RPMI8226 (cell line): Measurements from ENCODE around the gene CHKB.
"Not testable (repeated sequence)": the region's sequence is repeated elsewhere in the genome, so short reads cannot be mapped to it uniquely, and the experiment has no call there.

Experiments used
- DNase-seq: peaks from one replicate; pipeline ENCODE4 v3.0.0-alpha.2; 2015

Gene CHKB

DNA sequence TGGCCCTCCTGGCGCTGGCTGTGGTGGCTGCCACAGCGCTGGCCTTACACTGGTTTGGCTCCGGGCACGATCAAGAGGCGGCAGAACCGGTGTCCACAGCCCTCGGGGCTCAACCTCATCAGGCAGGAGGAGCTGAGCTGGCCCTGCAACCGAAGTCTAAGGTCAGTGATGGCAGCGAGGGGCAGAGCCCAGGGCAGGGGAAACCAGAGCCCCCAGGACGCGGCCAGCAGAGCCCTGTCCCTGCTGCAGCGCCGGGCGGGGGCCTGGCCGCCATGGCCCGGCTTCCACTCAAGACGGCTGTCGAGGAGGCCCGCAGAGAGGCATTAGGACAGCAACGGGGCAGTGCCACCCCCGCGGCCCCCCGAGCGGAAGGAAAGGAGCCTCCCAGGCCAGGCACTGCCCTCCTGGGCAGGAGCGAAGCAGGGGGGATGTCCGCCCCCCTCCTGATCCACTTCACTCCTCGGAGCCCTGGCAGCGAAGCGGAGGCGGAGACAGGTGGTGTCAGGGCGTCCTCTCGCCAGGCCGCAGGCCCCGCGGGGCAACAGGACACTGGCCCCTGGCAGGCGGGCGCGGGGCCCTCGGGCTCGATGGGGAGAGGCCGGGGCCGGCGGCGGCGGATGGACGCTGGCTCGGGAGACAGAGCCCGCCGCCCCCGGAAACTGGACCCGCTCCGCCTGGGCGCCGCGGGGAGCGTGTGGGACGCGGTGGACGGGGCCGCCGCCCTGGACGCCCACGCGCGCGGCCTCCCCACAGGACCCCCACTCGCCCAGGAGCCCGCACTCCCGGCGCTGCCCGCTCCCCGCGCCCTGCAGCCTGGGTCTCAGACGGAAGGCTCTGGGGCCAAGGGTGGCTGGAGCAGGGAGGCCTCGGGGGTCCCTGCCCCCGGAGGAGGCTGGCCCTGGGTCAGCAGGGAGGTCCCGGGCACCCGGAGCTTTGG is 36.1 kb downstream of the CHKB start:
- DNase-seq, result no peak

DNA sequence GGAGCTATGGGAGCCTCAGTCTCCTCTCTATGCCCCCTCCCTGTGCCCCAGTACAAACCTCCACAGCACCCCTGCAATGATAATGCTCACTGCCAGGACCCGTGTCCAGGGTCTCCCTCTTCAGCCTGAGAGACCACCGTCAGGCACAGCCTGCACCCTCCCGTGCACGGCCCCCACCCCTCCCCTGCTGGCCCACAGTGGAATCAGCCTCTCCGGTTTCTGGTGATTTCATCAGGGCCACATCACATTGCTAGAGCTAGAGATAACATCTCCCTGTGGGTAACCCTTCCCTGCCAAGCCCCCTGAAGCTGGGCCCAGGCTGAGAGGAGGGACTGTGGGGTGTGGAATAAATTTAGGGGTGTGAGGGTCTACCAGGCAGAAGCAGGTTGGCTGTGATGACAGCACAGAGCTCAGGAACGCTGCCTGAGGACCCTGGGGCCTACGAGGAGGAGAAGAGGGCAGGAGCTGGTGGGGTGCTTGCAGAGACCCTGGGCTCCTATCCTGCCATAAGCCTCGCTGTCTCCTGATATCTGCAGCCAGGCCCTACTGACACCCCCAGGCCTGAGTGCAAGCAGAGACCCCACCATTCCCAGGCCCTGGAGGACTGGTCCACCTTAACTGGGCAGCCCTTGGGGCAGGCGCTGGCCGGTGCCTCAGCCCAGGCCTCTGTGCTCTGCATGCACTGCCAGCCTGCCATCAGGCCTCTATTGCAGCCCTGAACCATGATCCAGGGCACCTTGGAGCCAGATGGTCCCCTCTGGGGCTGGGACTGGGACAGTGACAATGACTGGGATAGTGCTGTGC is 36.9 kb downstream of the CHKB start, which contains the start of gene KLHDC7B:
Gene KLHDC7B (plus strand): TSS at position 378 of the 804 bp plus-strand sequence. CDS start 345 bp downstream, at position 723.
- no peak for DNase-seq

DNA sequence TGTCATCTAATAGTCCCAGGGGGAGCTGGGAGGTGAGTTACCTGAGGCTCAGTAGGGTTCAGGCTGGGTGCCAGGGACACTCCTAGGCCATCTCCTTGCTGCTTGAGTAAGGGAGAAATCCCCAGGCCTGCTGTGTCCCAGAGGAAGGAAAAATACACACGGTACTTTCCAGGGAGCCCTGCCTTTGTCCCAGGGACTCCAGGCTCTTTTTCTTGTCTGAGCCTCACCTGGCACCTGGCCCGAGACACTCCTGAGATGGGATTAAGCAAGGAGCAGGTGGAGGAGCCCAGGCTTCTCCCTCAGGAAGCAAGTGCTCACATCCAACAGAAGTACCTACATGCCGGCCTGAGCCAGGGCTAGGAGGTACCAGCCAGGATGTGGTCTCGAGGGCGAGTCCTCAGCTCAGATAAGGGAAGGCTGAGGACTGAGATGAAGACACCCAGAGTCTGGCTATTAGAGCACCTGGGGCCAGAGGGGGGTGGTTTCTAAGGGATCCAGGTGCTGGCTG is 37.8 kb downstream of the CHKB start:
- DNase-seq, result peak; percentile 20

DNA sequence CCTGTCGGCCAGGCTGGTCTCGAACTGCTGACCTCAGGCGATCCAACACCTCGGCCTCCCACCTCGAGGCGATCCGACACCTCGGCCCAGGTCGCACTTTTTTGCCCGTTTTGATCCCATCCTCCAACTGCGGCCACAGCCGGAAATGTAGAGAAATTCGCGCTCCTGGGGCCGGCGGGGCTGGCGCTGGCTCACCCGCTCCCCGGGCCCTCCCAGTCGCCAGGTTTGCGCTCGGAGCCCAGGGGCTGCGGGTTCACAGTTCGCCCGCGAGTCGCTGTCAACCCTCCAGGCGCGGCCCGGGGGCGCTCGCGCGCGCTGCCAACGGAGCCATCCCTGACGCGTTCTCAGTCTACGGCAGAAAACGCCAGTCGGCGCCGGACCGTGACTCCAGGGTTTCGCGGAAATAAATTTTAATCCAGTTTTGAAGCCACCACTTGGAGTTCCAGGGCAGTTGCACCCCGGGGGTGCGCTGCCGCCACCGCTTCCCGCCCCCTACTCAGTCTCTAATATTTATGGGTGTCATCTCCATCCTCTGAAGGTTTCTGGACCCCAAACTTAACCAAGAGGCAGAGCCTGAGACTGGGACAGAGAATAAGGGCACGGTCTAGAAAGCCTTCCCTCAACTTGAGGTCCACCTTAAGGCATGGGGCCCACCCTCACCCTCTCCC is 38.4 kb downstream of the CHKB start:
- peak; percentile 92 for DNase-seq

DNA sequence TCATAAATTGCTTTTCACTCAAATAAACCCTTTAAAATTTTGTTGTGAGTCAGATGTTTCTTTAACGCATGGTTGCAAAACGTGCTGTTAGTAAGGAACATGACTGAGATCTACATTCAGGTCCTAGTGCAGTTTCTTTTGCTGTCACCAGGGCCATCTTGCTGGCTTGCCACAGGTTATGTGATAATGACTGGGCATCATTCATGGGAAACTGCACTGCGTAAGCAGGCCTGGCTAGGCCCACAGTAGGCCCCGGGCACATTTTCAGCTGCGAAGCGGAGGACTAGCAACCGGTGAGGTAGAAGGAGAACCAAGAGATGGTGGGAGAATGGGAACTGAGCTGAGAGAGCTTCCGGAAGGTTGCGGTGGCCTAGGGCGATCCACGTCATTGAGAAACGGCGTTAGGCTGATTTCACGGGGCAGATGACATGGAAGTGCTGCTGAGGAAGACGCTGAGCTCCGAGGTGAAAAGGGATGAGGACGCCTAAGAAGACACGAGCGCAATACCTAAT is 40.2 kb downstream of the CHKB start:
- no peak for DNase-seq

DNA sequence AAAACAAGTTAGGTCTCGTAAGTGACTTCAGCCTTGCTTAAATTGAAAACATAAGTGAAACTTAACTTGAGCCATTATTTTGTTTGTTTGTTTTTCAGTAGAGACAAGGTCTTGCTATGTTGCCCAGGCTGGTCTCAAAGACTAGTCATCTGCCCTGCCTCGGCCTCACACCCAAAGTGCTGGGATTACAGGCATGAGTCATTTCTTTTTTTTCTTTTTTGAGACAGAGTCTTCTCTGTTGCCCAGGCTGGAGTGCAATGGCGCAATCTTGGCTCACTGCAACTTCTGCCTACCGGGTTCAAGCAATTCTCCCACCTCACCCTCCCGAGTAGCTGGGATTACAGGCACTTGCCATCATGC is 41.0 kb downstream of the CHKB start:
- DNase-seq, result not testable (repeated sequence)

DNA sequence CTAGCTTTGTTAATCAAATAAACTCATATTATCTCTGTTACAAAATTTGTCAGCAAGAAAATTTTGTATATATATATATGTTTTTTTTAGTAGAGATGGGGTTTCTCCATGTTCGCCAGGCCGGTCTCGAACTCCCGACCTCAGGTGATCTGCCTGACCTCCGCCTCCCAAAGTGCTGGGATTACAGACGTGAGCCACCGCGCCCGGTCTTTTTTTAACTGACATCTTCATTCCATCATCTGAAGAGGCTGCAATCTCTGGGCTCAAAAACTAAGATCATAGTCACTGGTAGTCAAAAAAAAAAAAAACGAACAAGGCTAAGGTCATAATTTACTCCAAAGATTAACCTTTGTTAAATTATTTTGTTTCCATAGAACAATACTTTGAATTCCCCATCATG is 42.3 kb downstream of the CHKB start:
- DNase-seq, result no peak

DNA sequence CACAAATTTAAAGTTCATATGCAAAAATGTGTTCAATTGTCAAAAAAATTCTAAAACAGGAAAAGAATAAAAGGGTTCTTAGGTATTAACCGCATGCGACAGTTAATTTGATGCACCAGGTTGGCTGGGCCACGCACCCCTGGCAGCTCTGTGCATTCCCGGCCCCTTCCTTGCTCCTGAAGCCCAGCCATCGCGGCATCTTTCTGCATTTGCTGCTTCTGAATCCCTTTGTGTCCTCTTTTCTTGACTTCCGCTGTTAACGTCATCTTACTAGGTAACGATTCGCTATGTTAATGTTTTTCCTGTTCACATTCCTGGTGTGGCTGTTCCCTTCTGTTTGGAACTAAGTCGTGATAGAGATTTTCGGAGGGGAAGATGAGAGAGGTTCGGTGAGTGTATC is 44.9 kb downstream of the CHKB start:
- DNase-seq, result no peak

DNA sequence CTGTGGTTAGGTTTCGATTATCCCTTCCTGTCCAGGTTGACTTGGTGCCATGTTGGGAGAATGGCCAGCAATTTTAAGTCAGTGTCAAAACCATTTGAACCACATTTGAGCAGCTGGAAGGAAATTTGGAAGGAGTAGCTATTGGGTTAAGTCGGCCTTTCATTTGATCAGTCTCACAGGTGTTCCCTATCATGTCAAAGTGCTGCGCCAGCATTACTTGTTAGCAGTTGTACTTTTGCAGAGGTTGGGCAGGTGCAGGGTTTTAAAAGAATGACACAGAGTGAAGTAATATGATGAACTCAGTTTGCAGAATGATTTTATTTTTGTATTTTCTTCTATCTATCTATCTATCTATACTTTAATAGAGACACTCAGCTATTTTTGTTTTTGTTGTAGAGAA is 46.4 kb downstream of the CHKB start:
- DNase-seq, result peak; percentile 95

DNA sequence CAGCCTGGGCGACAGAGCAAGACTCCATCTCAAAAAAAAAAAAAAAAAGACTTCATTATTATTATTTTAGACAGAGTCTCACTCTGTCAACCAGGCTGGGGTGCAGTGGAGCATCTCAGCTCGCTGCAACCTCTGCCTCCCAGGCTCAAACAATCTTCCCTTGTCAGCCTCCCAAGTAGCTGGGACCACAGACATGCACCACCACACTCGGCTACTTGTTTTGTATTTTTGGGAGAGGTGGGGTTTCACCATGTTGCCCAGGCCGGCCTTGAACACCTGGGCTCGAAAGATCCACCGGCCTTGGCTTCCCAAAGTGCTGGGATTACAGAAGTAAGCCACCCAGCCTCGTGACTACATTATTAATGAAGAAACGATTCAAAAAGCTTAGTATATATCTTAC is 47.5 kb downstream of the CHKB start:
- DNase-seq, result no peak

DNA sequence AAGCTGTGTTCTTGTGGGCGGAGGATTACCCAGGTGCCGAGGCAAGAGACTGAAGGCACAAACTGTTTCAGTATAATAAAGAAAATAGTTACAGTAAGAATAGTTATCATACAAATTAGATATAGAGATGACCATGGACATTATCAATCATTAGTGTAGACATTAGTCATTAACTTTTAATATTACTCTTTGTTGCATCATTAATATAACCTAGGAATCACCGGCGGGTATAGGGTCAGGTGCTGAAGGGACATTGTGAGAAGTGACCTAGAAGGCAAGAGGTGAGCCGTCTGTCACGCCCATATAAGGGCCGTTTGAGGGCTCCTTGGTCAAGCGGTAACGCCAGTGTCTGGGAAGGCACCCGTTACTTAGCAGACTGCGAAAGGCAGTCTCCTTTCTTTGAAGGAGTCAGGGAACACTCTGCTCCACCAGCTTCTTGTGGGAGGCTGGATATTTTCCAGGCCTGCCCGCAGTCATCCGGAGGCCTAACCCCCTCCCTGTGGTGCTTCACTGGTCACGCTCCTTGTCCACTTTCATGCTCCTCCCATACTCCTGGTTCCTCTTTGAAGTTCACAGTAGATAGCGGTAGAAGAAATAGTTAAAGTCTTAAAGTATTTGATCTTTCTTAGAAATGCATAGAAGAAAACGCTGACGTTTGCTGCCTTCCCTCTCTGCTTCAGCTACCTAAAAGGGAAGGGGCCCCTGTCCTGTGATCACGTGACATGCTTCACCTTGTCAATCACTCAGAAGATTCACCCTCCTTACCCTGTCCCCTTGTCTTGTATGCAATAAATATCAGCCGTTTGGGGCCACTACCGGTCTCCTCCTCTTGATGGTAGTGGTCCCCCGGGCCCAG is 48.6 kb downstream of the CHKB start:
- peak; percentile 87 for DNase-seq

DNA sequence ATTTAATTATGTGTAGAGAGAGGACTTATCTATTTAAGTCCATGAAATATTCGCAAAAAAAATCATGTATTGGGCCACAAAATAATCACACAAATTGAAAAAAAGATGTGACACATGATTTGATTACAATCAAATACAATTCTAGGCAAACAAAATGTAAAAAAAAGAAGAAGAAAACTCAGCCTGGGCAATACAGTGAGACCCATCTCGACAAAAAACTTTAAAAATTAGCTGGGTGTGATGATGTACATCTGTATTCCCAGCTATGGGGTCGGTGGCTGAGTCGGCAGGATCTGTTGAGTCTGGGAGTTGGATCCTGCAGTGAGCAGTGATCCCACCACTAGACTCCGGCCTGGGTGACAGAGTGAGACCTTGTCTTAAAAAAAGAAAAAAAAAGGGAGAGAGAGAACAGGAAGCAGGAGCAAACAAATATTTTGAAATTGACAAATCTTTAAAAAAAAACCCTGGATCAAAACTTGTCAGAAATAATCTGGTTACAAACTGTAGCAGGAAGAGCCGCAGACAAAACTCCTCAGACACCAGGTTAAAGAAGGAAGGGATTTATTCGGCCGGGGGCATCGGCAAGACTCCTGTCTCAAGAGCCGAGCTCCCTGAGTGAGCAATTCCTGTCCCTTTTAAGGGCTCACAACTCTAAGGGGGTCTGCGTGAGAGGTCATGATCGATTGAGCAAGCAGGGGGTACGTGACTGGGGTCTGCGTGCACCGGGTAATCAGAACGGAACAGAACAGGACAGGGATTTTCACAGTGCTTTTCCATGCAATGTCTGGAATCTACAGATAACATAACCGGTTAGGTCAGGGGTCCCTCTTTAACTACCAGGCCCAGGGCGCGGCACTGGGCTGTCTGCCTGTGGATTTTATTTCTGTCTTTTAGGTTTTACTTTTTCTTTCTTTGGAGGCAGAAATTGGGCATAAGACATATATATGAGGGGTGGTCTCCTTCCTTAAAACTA is 49.5 kb downstream of the CHKB start:
- DNase-seq, result no peak

DNA sequence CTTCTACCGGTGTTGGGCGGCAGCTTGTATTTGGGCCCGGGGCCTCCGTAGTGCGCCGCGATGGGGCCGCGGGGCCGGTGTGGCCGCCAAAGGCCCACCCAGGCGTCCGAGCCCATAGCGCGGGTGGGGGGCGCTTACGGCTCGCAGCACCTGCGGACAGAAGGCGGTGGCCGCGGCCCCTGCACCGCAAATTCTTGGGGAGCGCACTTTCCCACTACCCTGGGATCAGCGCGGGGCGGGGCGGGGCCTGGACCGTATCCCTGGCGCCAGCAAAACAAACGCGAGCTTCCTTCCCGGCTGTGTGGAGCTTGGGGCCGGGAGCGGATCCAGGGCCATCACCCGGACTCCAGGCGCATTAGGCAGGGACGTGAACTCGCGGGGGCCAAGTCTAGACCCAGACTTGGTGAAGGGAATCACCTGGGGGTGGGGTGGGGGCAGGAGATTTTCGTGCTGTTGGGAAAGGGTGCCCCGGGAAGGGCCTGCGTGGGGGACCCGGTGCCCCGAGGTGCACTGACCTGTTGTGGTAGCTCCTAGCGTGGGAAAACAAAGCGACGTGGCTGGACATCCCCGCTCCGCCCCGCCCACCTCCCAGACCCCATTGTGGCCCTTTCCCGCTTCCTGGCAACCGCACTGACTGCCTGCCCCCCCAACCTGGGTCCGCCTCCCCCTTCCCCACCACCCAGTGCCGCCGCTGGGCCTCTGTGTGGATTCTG is 50.5 kb downstream of the CHKB start:
- DNase-seq, result no peak

DNA sequence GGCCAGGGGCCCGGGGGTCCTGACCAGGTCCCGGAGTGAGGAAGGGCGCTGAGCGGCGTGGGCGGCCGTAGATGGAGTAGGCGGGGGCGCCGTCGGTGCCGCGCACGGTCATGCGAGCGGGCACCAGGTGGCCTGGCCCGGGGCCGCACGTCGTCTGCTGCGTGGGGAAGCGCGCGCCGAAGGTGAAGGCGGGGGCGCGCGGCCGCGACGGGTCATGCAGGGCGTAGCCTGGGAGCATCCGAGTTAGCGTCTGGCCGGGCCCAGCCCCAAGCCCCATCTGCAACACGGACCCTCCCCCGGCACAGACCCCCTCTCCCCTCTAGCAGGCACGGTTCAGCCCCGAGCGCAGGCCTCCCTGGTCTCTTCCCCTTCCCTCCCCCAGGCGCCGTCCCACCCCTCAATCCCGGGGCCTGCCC is 51.1 kb downstream of the CHKB start:
- peak; percentile 88 for DNase-seq

DNA sequence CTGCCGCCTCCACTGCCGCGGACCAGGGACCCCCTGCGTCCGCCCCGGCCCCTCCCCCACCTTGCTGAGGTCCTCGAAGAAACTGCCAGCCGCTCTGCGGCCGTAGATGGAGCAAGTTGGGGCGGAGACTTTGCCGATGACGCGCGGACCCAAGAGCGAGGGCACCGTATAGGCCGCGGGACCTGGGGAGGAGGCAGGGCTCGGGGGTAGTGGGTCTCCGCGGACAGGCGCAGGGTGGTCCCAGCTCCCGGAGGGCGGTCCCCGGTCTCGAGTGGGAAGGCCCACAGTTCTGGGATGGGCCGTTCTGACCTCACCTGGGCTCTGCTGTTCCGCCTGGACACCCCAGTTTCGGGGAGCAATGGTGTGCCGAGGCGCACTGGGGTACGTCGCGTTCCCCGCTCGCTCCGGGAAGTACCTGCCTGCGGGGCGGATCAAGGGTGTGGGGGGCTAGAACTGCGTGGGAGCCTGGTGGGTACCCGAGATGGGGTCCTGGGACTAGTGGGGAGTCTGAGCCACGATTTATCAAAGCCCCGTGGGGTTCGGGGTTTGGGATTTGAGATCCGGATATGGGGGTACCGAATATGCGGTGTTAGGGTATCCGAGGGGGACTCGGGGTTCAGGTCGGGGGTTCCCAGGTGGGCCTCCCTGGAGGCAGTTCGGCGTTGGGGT is 51.6 kb downstream of the CHKB start:
- peak; percentile 92 for DNase-seq

DNA sequence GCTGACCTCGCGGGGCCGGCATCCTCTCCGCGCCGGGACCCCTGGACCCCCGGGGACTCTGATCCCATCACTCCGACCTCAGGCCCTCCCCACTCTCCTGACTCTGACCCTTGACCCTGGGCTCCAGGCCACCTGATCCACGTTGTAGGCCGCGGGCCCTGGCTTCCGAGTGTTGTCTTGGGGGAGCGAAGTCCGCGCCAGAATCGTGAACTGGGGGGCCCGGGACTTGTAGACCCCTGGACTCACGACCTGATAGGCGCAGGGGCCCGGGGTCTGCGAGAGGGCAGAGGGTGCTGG is 52.1 kb downstream of the CHKB start:
- no peak for DNase-seq

DNA sequence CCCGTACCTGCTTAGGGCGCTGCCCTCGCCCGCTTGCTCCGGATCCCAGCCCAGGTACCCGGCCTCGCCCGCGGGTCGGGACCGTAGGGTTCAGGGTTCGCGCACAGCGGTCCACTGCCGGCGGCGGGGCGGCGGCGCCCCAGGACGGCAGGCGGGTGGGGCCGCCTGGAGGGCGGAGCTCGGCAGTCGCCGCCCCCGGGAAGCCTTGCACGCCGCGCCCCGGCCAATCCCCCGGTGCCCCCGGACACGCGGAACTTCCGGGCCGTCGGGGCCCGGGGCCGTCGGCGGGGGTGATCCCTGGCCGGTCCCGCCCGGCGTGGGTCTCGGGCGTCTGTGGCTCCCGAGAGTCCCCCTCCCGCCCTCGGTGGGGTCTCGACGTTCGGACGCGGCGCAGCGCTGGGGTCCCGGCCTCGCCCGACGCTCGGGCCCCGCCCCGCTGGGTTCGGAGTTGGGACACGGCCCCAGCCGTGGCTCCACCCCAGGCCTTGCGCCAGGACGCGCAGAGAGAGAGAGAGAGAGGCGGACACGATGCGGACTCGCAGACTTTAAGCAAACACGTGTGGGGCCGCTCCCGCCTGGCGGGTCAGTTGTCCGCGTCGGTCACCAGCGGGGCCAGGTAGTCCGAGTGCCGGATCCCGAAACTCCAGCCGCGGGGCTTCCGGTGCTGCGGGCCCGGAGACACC is 52.6 kb downstream of the CHKB start, which contains the start of gene TYMP:
Gene TYMP (minus strand): TSS at position 116 of the 683 bp plus-strand sequence. CDS start 303 bp downstream, outside the sequence.
- DNase-seq, result peak; percentile 91

DNA sequence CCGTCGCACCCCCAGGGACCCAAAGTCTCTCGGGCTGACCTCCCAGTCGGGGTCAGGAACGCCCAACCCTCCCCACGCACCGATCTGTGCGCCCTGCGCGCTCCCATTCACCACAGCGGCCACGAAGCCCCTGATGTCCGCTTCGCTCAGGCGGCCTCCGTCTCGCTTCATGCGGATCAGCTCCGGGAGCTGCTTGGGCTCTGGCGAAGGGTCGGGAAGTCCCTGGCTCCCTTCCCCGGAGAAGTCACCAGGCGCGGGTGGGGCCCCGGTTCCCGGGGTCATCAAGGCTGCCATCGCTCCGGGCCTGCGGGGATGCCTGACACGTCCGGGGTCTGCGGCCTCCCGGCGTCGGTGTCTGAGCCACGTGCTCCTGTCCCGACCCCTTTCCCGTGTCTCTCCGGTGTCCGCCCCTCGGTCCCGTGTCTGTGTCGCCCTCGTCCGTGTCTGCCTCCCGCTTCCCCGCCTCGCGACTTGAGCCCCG is 53.2 kb downstream of the CHKB start:
- peak; percentile 23 for DNase-seq
